GM18505 (cell line): ENCODE measurements around the gene HSPA5.

Experiments
- ATAC-seq: cut with Tn5 transposase; IDR thresholded peaks from one replicate; pipeline ENCODE4 v1.9.1; 2021; ENCODE audit not compliant: unreplicated experiment
- POLR2A ChIP-seq: IDR thresholded peaks from 4 replicates; pipeline ENCODE4 v1.6.1; 2011; ENCODE audit warnings: borderline replicate concordance; ENCODE audit not compliant: insufficient read depth, insufficient read length; ENCODE audit errors: extremely low read depth

HSPA5 gene

DNA sequence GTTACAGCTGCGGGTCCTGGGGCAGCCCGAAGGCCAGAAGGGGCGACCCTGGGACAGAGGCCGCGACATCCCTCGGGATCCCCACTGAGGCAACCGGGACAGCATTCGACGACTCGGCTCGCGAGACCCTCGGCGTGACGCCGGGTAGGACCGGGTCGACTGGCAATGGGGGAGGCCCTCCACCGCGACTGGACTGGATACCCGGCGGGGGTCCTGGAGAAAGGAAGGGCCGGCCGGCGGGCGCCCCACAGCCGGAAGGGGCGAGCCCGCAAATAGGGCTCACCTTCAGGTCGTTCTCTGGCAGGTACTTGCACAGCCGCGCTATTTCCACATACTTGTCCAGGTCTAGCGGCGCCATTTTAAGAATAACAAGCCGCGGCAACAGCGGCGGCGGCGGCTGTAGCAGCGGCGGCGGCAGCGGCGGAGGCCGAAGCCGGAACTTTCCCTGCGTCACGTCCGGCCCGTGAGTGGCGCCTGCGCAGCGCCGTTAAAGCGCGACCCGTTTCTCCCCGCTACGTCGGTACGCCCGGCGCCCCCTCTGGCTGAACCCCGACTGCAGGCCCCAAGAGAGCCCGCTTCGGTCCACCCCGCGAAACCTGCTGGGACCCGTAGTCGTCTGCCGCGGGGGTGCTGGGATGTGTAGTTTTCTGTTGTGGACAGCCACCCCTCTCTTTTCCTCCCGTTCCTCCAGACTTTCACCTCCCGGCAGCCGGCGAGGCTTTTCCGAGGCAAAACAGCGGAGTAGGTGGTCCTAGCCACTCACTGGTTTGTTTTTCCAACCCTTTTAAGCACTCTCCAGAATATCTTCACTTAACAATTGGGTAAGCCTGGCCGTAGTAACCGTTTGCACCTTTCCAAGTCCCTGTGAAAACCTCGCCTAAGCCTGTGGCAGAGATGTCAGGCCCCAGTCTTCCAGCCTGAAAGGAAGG, 51.5 kb downstream of the HSPA5 start, which contains the start of gene PPP6C:
PPP6C (minus strand) TSS at position 443 of the 929 bp plus-strand sequence; CDS start at position 358, 85 bp downstream.
- ATAC-seq = peak; percentile 96
- TF ChIP-seq POLR2A = peak; percentile 88

DNA sequence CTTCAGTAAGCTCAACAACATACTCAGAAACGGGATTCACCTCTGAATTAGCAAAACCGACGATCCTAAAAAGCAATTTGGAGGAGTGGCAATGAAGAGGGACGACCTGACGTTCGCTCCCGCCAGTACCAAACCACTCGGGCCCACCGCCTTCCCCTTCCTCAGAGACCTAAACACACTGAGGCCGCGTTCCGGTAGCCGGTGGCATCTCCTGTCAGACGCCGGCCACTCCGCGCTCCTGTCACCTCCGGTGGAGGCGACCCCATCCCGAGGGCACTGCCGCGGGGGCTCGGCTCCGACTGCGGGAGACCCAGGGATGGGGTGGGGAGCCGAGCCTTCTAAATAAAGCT, 52.2 kb downstream of the HSPA5 start:
- no peak for TF ChIP-seq POLR2A
- ATAC-seq = peak; percentile 14
